Adrenal gland (tissue), 12 donors: ENCODE results near the gene IGDCC3. TPM values are rescaled to one million over a fixed set of nuclear protein-coding genes. Genes with fewer than 3 reads are reported as not detected.

ENCODE experiments used
- DNase-seq, 7 donors: peaks; one replicate each; pipeline ENCODE4 v3.0.0-alpha.2; 2019 to 2020
- H3K27ac ChIP-seq, 5 donors: fragments of 200-600 bp; sonication (generic) in 4 of 5; 1 replicate in 3 of 5; 2 replicates in 2 of 5; pipeline versions ENCODE4 v1.5.1 to v1.8.0; 2016 to 2020; ENCODE audit warnings: mild to moderate bottlenecking in 1 of 5
- H3K27me3 ChIP-seq: fragments of 200-600 bp; 2 replicates; pipeline ENCODE4 v1.8.0; 2021
- H3K36me3 ChIP-seq, 2 donors: fragments of 200-600 bp; replicated peaks in 1 of 2; 1 replicate in 1 of 2; 2 replicates in 1 of 2; pipeline versions ENCODE4 v1.5.1 to v1.8.0; 2018 to 2022
- H3K4me1 ChIP-seq, 2 donors: fragments of 200-600 bp; replicated peaks in 1 of 2; 1 replicate in 1 of 2; 2 replicates in 1 of 2; pipeline versions ENCODE4 v1.5.1 to v1.8.0; 2018 to 2021
- H3K4me3 ChIP-seq, 4 donors: fragments of 200-600 bp; sonication (generic) in 3 of 4; one replicate each; pipeline ENCODE4 v1.5.1; 2016 to 2018
- H3K9me3 ChIP-seq, 3 donors: fragments of 200-600 bp; sonication (generic) in 1 of 3; replicated peaks in 1 of 3; 1 replicate in 2 of 3; 2 replicates in 1 of 3; pipeline versions ENCODE4 v1.5.1 to v1.8.0; 2016 to 2021
- CTCF ChIP-seq, 6 experiments: fragments of 450-650 bp in 4 of 6; fragments of 200-600 bp in 2 of 6; sonication (generic) in 1 of 6; IDR thresholded peaks; 1 replicate in 5 of 6; 2 replicates in 1 of 6; pipeline versions ENCODE4 v1.5.1 to v1.8.0; 2016 to 2021; ENCODE audit warnings: antibody characterized with exemption in 6 of 6, mild to moderate bottlenecking in 2 of 6, moderate library complexity in 1 of 6
- POLR2A ChIP-seq, 2 donors: fragments of 450-650 bp; IDR thresholded peaks; one replicate each; pipeline ENCODE4 v1.6.1; 2017; ENCODE audit warnings: antibody characterized with exemption in 2 of 2, mild to moderate bottlenecking in 2 of 2, moderate library complexity in 1 of 2
- WGBS, 4 donors: extraction: QIAGEN DNeasy Blood & Tissue Kit in 2 of 4; methylation state at CpG; one replicate each; pipeline versions ENCODE4 v1.1.5 to v1.1.7; 2013 to 2017; 5-methylcytosine and 5-hydroxymethylcytosine counted together
- intact Hi-C, 2 donors: fragments of 100-400 bp; cut with DNase I; formaldehyde crosslinking; loops; one replicate each; pipeline versions ENCODE4 v1.14.1 to v1.15.0; 2022 to 2023
- polyA plus RNA-seq, 3 donors: library from polyadenylated mRNA; stranded (reverse); fragments of 200-250 nt in 2 of 3; fragments of 350-450 nt in 1 of 3; fragmentation: Illumina TruSeq in 1 of 3; extraction: RNeasy Lipid Tissue Mini Kit (QIAGEN cat#74804) in 1 of 3; gene quantifications; one replicate each; pipeline ENCODE4 v1.2.3, GENCODE V29; 2013 to 2014
- total RNA-seq, 9 donors: library from RNA; depleted of rRNA in 4 of 9; stranded (reverse); fragments of >200 nt in 4 of 9; fragments of 120-200 nt in 1 of 9; fragmentation: NEBNext Ultra II Directional in 1 of 9; extraction: Animal tissue kit (Norgen Biotek cat#: 25700) in 1 of 9; gene quantifications; one replicate each; pipeline versions ENCODE4 v1.1.0 to v1.2.4, GENCODE V29; 2013 to 2023
- donor health status: healthy with polysubstance abuse.
- donor health status: Bipolar disorder and iron deficiency.
- donor health status: DM: yes; HTN: yes; CAD: no.
- donor health status: DM: no; HTN: no; CAD: no.
- donor health status: DM: no; HTN: no; CAD: no.
- donor health status: DM: yes; HTN: yes; CAD: no.

IGDCC3 gene
- total and polyA plus RNA-seq, 12 donors: 0.13 to 0.39 (median 0.29) TPM; not detected in 7

- H3K27me3 ChIP-seq: no peaks in the 10 kb centered on the region
- 50 to 75% (median 59%) methylated on average over 6 to 7 of the region's 7 CpGs for WGBS, 4 donors
- H3K9me3 ChIP-seq: no peaks in the 10 kb centered on the region
- TF ChIP-seq CTCF (IDR thresholded peaks at IDR 0.05) (no peak), POLR2A (IDR thresholded peaks at IDR 0.05) (no peak)
- intact Hi-C loops: no loop called here
- no peak overlapping the region for H3K27ac ChIP-seq
- H3K4me1 ChIP-seq: no peaks in the 10 kb centered on the region
- no peaks in the 10 kb centered on the region for H3K36me3 ChIP-seq
- peak in 1 of 7 donors; percentile 25 for DNase-seq
- no peak overlapping the region for H3K4me3 ChIP-seq
These were observed 37.9 kb downstream of the IGDCC3 start for GRCh38 chr15:65339920-65340319.

- Histone ChIP-seq H3K9me3 (no peaks in the 10 kb centered on the region), H3K4me3 (no peak overlapping the region), H3K4me1 (no peaks in the 10 kb centered on the region), H3K27ac (no peak overlapping the region), H3K27me3 (no peaks in the 10 kb centered on the region), H3K36me3 (no peaks in the 10 kb centered on the region)
- 78 to 81% (median 80%) methylated on average over 6 of the region's 6 CpGs for WGBS, 4 donors
- intact Hi-C loops: no loop called here
- DNase-seq: no peak
- TF ChIP-seq POLR2A (IDR thresholded peaks at IDR 0.05) (no peak), CTCF (IDR thresholded peaks at IDR 0.05) (no peak)
These were observed 38.4 kb downstream of the IGDCC3 start for GRCh38 chr15:65339416-65339815.

DNA sequence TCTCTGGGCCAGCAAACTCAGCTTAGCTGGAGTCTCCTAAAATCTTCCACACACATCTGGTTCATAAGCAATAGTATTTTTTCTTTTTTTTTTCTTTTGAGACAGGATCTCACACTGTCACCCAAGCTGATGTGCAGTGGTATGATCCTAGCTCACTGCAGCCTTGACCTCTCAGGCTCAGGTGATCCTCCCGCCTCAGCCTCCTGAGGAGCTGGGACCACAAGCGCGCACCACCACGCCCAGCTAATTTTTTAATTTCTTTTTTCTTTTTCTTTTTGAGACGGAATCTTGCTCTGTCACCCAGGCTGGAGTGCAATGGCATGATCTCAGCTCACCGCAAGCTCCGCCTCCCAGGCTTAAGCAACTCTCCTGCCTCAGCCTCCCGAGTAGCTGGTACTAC is 39.0 kb downstream of the IGDCC3 start:
- intact Hi-C loops: no loop called here
- Histone ChIP-seq H3K27ac (no peak overlapping the region), H3K36me3 (no peaks in the 10 kb centered on the region), H3K4me3 (no peak overlapping the region), H3K9me3 (no peaks in the 10 kb centered on the region), H3K27me3 (no peaks in the 10 kb centered on the region), H3K4me1 (no peaks in the 10 kb centered on the region)
- no peak for DNase-seq
- WGBS, 4 donors: 88 to 91% (median 90%) methylated on average over 8 of the region's 8 CpGs
- TF ChIP-seq CTCF (IDR thresholded peaks at IDR 0.05) (no peak), POLR2A (IDR thresholded peaks at IDR 0.05) (no peak)

- Histone ChIP-seq H3K27me3 (no peaks in the 10 kb centered on the region), H3K36me3 (no peaks in the 10 kb centered on the region), H3K9me3 (no peaks in the 10 kb centered on the region), H3K27ac (no peak overlapping the region), H3K4me3 (no peak overlapping the region), H3K4me1 (no peaks in the 10 kb centered on the region)
- DNase-seq: no peak
- intact Hi-C loops: no loop called here
- TF ChIP-seq POLR2A (IDR thresholded peaks at IDR 0.05) (no peak), CTCF (IDR thresholded peaks at IDR 0.05) (no peak)
- 66 to 84% (median 73%) methylated on average over 2 to 3 of the region's 3 CpGs for WGBS, 4 donors
These were observed 39.4 kb downstream of the IGDCC3 start for GRCh38 chr15:65338366-65338765.
